Germinal center (tissue), 1 donor: ENCODE data around the gene SIRT5.
A peak's percentile ranks its signal among the peaks of the same experiment; 100 is the strongest.

Source experiments
- DNase-seq: peaks from one replicate; pipeline ENCODE4 v3.0.0; 2012; ENCODE audit warnings: mixed read lengths, low spot score

Gene SIRT5

DNA sequence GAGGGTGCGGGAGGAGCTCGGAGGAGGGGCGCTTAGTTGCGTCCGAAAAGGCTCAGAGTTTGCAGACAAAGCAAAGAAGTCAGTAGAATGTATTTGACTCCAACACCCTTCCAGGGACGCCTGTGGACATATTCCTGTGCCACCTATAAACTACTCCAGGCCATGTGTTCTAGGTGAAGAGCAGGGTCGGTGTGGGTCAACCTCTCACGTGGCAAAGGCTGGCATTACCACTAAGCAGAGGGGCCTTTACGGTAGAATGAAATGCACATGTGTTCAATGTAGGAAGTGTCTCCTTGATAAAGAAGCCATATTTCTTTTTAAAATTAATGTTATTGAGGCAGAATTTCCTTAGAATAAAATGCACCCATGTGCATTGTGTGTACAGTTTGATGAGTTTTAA lies 15.4 kb downstream of the SIRT5 start:
- DNase-seq: no peak

GRCh38 chr6:13590574-13591153 lies 16.3 kb downstream of the SIRT5 start:
- no peak for DNase-seq

- DNase-seq: no peak
Observed at GRCh38 chr6:13591205-13591921, 17.0 kb downstream of the SIRT5 start.

- no peak for DNase-seq
Observed at GRCh38 chr6:13593103-13593502, 18.7 kb downstream of the SIRT5 start.

DNA sequence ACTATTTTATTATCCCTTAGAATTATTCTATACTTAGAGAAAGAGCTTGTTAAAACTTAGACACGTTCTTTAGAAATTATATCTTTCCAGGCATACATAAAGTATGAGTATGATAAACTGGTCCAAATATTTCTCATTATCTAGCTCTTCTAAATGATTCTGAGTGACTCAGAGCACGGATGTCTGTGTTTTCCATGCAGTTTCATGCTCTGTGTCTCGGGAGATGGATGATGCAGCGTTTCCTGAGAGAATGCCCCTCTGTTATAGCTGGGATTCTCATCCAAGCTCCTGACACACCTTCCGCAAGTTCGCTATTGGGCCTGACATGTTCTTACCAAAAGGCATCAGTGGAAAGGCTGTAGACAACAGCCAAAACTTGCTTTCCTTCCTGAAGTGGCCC lies 19.3 kb downstream of the SIRT5 start:
- DNase-seq: no peak

DNA sequence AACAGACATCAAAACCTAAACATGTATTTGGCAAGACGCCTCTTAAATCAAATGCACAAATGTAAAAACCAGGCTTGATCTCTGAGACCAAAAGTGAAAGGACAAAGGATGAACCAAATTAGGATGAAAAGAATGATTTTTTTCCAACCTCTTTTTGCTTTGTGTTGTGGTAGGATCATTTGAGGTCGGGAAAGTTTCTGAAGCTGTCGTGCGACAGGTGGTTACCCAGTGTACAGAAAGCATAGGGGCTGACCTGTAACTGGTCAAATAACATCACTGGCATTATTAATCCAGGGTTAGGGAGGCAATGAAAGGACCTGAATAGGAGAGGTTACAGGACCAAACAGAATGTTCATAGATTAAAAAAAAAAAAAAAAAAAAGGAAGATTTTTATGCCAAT lies 22.7 kb downstream of the SIRT5 start:
- no peak for DNase-seq

GRCh38 chr6:13600036-13600435 lies 25.6 kb downstream of the SIRT5 start:
- DNase-seq: no peak

DNA sequence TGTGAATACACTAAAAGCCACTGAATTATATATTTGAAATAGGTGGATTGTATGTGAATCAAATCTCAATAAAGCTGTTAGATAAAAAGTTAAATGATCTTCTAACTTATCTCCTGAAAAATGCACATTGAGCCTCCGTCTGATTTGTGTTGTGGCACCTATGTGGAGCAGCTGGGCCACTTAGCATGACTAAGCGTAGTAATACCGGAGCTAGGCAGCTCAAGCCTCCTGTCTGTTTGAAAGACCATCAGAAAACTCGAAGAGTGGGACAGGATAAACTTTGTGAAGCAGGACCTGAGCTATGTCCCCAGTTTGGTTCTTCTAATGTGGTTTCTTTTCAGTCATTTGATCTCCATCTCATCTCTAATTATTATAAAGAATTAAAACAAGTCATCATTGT lies 29.7 kb downstream of the SIRT5 start:
- DNase-seq: no peak

DNA sequence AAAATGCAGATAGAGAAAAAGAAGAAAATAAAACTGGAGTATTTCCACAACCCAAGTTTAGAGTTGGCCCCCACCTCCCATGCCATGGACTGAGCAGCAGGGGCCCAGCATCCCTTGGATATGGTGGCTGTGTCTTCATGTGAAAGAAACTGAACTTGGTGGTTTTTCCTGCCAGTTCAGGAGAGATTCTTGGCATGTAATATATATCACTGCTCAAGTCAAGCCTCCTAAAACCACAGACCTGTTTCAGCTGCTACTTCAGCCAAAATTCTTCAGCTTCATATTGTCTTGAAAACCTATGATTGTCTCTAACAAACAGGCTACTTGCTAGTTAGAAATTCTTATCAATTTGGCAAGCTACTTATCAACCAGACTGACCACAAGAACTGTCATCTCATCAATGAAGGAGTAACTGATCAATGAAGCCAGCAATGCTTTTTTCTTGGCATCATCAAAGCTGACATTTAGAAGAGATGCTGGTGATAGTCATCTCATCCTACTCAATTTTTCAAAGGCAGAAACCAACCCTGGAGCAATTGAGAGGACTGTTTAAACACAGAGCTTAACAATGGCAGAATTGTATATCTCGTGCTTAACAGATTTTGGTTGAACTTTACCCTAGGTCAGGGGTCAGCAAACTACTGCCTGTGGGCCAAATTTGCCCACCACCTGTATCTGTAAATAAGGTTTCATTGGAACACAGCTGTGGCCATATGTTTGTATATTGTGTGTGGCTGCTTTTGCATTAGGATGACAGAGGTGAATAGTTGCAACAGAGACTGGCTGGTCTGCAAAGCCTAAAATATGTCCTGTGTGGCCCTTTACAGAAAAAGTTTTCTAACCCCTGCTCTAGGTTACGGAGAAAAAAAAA lies 30.4 kb downstream of the SIRT5 start:
- DNase-seq: no peak

DNA sequence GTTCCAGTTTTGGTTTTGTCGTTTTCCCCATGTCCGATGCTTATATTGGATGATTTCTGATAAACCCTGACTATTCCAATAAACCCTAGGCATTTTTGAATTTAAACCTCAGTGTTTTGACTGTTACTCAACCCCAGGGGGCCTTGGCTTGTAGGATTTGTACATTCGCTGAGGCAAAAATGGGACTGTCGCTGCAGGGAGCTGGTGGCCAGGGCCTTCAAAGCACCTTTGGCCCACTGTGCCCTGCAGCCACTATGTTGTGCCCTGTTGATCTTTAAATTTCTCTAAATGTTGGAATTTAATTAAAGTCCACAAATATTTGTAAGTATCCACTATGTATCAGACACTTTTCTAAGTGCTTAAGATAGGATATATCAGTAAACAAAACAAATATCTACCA lies 31.2 kb downstream of the SIRT5 start:
- no peak for DNase-seq

DNA sequence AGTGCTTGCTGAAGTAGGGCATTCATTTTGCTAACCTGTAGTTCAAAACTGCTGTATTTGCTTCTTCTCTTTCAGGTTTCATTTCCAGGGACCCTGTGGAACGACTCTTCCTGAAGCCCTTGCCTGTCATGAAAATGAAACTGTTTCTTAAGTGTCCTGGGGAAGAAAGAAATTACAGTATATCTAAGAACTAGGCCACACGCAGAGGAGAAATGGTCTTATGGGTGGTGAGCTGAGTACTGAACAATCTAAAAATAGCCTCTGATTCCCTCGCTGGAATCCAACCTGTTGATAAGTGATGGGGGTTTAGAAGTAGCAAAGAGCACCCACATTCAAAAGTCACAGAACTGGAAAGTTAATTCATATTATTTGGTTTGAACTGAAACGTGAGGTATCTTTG lies 37.3 kb downstream of the SIRT5 start:
- DNase-seq: no peak

GRCh38 chr6:13613029-13613594 lies 38.7 kb downstream of the SIRT5 start:
- no peak for DNase-seq

DNA sequence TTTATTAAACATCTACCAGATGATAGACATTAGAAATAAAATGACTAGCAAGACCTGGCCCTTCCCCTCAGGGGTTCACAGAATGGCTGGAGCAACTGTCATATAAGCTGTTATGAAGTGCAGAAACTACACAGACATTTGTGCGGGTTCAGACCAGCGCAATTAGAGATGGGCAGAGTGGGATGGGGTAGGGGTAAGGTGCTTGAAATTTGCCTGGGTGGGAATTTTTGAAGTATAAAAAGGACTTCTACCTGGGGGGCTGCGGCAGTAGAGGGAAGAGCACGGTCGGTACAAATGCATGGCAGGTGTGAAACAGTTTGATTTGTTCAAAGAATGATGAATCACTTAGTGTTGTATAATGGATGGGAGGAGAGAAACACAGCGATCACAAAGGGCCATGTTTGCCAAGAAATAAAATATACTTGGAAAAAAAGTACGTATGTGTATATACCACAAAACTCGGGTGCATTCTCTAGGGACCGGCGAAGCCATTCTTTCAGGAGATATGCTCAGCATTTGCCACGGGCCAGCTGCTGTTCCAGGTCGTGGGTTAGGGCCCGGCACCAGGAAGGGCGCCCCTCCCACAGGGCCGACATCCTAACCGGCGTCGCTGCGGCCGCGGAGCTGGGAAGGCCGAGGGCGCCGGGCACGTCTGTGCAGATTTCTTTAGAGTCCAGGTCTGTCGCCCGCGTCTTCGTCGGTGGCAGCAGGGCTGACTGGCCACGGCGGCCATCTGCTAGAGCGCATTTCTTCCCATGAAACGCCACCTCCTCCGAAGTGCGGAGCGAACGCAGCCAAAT lies 39.9 kb downstream of the SIRT5 start:
- peak; percentile 5 for DNase-seq

DNA sequence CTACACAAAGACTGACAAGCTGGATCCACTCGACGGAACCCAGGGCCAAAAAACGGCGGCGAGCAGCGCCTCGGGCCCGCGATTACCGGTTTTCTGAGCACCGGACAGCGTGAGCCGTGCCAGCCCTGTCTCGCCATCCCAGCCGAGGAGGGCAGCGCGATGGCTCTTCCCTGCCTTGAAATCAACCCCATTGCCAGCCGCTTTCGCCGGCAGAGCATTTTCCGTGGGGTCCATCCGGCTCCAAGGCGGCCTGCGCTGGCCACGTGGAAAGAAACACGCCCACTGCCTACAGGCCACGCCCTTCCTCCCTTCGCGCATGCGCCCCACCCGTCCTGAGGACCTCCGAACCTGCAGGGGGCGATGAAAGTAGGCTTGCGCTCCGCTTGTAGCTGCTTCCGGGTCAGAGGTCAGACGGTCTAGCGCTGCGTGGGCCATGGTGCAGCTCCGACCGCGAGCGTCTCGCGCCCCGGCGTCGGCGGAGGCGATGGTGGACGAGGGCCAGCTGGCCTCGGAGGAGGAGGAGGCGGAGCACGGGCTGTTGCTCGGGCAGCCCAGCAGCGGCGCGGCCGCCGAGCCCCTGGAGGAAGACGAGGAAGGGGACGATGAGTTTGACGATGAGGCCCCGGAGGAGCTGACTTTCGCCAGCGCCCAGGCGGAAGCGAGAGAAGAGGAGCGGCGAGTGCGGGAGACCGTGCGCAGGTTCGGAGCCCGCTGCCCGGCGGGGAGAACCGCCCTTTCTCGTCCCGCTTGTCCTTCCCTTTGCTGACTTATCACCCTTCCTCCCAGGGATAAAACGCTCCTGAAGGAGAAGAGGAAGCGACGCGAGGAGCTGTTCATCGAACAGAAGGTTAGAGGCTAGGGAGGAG lies 40.8 kb downstream of the SIRT5 start, which contains the start of gene NOL7:
TSS of gene NOL7 (plus strand) at position 410 of the 866 bp plus-strand sequence. CDS start at position 434, 24 bp downstream.
- DNase-seq: peak; percentile 97

DNA sequence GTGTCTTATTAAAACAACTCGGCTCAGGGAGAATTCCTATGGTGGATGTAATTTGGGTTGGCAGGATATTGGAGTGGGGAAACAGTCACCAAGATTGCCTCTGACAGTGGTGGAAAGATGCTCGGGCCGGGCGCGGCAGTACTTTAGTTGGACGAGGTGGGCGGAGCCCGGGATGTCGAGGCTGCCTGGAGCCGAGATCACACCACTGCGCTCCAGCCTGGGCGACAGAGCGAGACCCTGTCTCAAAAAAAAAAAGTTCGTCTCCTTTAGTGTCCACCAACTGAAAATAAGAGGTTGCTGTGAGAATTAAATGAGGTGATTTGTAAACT lies 41.4 kb downstream of the SIRT5 start:
- DNase-seq: peak; percentile 28

DNA sequence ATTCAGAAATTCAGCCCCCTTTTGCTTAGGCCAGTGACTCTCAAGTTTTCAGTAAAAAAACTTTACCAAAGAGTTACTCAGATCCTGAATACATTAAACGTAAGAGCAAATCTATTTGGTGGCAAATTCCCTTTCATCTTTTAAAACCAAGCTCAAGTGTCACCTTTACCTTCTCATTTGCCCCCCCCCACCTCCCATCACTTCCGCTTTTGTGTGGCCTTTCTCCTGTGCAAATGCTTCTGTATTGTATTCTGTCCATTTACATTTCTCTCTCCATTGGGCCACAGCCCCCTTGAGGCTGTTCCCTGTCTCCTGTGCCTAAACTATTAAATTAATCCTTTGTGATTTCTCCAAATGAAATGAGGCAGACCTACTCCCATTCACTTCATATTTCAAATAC lies 42.7 kb downstream of the SIRT5 start:
- DNase-seq: no peak

- peak; percentile 59 for DNase-seq
Observed at GRCh38 chr6:13624871-13625288, 50.5 kb downstream of the SIRT5 start.

GRCh38 chr6:13629459-13630116 lies 55.2 kb downstream of the SIRT5 start:
- no peak for DNase-seq

DNA sequence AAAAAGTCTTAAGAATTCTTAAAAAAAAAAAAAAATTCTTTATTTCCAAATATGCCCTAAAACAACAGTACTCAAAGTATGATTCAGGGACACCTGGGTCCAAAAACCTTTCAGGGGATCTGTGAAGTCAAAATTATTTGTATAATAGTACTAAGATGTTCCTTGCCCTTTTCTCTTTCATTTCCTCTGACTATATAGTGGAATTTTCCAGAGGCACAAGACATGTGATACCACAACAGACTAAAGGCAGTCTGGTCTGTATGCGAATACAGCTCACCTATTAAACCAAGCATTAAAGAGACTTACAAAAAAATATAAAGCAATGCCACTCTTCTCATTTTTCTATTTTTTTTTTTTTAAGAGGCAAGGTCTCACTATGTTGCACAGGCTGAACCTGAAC lies 56.1 kb downstream of the SIRT5 start:
- no peak for DNase-seq

- DNase-seq: no peak
Observed at GRCh38 chr6:13633343-13633742, 58.9 kb downstream of the SIRT5 start.
